ENCODE measurements around the gene ZNF451.

The ZNF451 gene

GRCh38 chr6:57205550-57206328 lies 115.8 kb downstream of the ZNF451 start:
- no peak overlapping the region for H3K4me3 ChIP-seq (ENCODE audit: low read depth, low read length)
- no peak for TF ChIP-seq CTCF (IDR thresholded peaks at IDR 0.05; ENCODE audit: low read depth, low read length)

GRCh38 chr6:57207141-57207540 lies 117.2 kb downstream of the ZNF451 start:
- H3K4me3 ChIP-seq (ENCODE audit: low read depth, low read length), result no peak overlapping the region
- no peak for TF ChIP-seq CTCF (IDR thresholded peaks at IDR 0.05; ENCODE audit: low read depth, low read length)

GRCh38 chr6:57207872-57208271 lies 117.9 kb downstream of the ZNF451 start:
- no peak for TF ChIP-seq CTCF (IDR thresholded peaks at IDR 0.05; ENCODE audit: low read depth, low read length)
- no peak overlapping the region for H3K4me3 ChIP-seq (ENCODE audit: low read depth, low read length)

- no peak for TF ChIP-seq CTCF (IDR thresholded peaks at IDR 0.05; ENCODE audit: low read depth, low read length)
These were observed 119.0 kb downstream of the ZNF451 start for GRCh38 chr6:57209030-57209429.

GRCh38 chr6:57210060-57210459 lies 120.1 kb downstream of the ZNF451 start:
- no peak for TF ChIP-seq CTCF (IDR thresholded peaks at IDR 0.05; ENCODE audit: low read depth, low read length)
- H3K4me3 ChIP-seq (ENCODE audit: low read depth, low read length), result no peak overlapping the region

More at GRCh38 chr6:57209030-57209429, 119.0 kb downstream of the ZNF451 start:
- no peak overlapping the region for H3K4me3 ChIP-seq (ENCODE audit: low read depth, low read length)

GRCh38 chr6:57215260-57215659 lies 125.3 kb downstream of the ZNF451 start:
- TF ChIP-seq CTCF (IDR thresholded peaks at IDR 0.05; ENCODE audit: low read depth, low read length), result no peak
- no peak overlapping the region for H3K4me3 ChIP-seq (ENCODE audit: low read depth, low read length)

- H3K4me3 ChIP-seq (ENCODE audit: low read depth, low read length), result no peak overlapping the region
- TF ChIP-seq CTCF (IDR thresholded peaks at IDR 0.05; ENCODE audit: low read depth, low read length), result no peak
These were observed 126.5 kb downstream of the ZNF451 start for GRCh38 chr6:57216235-57217101.

Data from WI38 (cell line).